Activated naive CD4-positive, alpha-beta T cell treated with anti-CD3 and anti-CD28 coated beads for 36 hours (primary cell): Measurements from ENCODE around the gene GTF3C4. TPM values are rescaled to one million over a fixed set of nuclear protein-coding genes. Genes with fewer than 3 reads are reported as not detected.

Experiments used
- CTCF ChIA-PET: fragments of 350-600 bp; sonication (Branson Sonifier 250); formaldehyde crosslinking; loops from one replicate; lab custom pipeline; 2021; ENCODE audit warnings: antibody characterized with exemption; lab: Charles Lee
- DNase-seq: peaks from one replicate; pipeline ENCODE4 v3.0.0-alpha.2; 2020
- H3K27ac Mint-ChIP-seq: one replicate; pipeline ENCODE4 v1.8.0; 2021; ENCODE audit warnings: mild to moderate bottlenecking, mixed read lengths
- H3K27me3 Mint-ChIP-seq: one replicate; pipeline ENCODE4 v1.8.0; 2021; ENCODE audit warnings: low read depth, mixed read lengths
- H3K36me3 Mint-ChIP-seq: one replicate; pipeline ENCODE4 v1.8.0; 2021; ENCODE audit warnings: low read depth, mixed read lengths
- H3K4me1 Mint-ChIP-seq: one replicate; pipeline ENCODE4 v1.8.0; 2021; ENCODE audit warnings: low read depth, mixed read lengths
- H3K4me3 Mint-ChIP-seq: one replicate; pipeline ENCODE4 v1.8.0; 2021; ENCODE audit warnings: mild to moderate bottlenecking, moderate library complexity, mixed read lengths
- H3K9me3 Mint-ChIP-seq: one replicate; pipeline ENCODE4 v1.8.0; 2021; ENCODE audit warnings: mixed read lengths
- intact Hi-C: fragments of 100-400 bp; cut with micrococcal nuclease; formaldehyde crosslinking; loops from one replicate; pipeline ENCODE4 v1.15.1; 2023
- total RNA-seq, 2 experiments: library from RNA; stranded (reverse); gene quantifications; one replicate each; pipeline ENCODE4 v1.2.3, GENCODE V29; 2021

GTF3C4 gene
- total RNA-seq, 2 experiments from 2014 or later = 8.2 to 9.4 TPM

- CTCF ChIA-PET = interaction anchor here (0.6 to 0.7 kb wide), 2 partner anchors 63 to 177 kb away, joined by 3 to 4 read pairs; no protein-coding TSS in a partner anchor
- peak; percentile 10 for DNase-seq
- Mint-ChIP-seq H3K4me1 (peaks cover 7% of the 10 kb centered on the region), H3K4me3 (no peak overlapping the region), H3K27ac (no peak overlapping the region), H3K9me3 (no peaks in the 10 kb centered on the region), H3K36me3 (peaks cover 37% of the 10 kb centered on the region), H3K27me3 (no peaks in the 10 kb centered on the region)
- intact Hi-C loops = no loop called here
These were observed 19.0 kb upstream of the GTF3C4 start for GRCh38 chr9:132651259-132651658.

DNA sequence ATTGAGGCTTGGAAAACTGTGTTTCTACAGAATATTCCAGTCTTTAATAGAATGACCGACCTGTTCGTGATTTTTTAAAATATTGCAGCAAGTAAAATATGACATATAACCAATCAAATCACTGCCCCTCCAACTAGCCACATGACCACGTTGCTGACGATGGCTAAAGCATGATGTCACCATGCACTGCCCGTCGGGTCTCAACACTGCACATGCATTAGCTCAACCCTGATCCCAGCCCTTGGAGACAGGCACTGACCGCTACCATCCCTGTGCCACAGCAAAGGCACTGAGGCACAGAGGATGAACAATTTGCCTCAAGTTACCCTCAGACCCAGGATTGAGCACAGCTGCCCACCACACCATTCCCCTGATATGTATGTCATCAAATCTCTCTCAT is 14.0 kb upstream of the GTF3C4 start:
- CTCF ChIA-PET = interaction anchor here (0.6 kb wide), 1 partner anchor 106 kb away, joined by 4 read pairs; no protein-coding TSS in a partner anchor
- H3K27ac Mint-ChIP-seq = no peak overlapping the region
- H3K9me3 Mint-ChIP-seq = no peaks in the 10 kb centered on the region
- no peaks in the 10 kb centered on the region for H3K4me1 Mint-ChIP-seq
- H3K4me3 Mint-ChIP-seq = no peak overlapping the region
- intact Hi-C loops = no loop called here
- peaks cover 28% of the 10 kb centered on the region for H3K36me3 Mint-ChIP-seq
- no peak for DNase-seq
- no peaks in the 10 kb centered on the region for H3K27me3 Mint-ChIP-seq

DNA sequence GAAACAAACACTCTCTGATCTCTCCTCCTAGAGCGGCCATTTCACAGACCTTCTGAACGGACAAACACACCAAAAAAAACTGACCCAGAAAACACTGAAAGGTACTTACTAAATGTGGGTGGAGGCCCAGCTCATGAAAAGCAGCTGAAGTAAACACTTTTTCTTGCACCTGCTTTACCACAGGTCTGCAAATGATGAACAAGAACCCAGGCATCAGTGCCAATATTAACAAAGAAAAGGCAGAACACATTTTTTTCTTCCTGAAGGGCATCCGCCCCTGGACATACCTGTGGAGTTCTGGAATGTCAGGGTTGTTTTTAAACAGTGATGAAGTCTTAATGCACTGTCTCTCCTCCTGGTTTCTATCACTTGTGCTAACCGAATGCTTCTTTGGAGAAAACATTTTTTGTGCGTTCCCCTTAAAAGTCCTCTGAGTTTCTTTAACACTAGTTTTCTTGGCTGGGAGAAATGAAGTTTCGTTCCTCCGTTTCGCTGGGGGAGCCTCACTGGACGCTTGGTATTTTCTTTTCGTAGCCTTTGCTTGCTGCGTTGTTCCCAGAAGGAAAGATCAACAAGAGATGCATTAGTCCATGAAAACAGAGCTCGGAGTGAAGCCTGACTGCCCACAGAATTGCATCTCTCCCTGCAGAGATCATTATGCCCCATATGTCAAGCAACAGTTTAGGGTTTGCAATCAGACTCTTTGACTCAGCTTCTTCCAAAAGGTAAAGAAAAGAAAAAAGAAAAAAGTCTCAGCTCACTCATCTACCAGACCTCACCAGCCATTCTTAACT is 7.9 kb upstream of the GTF3C4 start:
- H3K36me3 Mint-ChIP-seq = peaks cover 10% of the 10 kb centered on the region
- no peak overlapping the region for H3K27ac Mint-ChIP-seq
- no peaks in the 10 kb centered on the region for H3K9me3 Mint-ChIP-seq
- H3K4me1 Mint-ChIP-seq = peaks cover 4% of the 10 kb centered on the region
- H3K4me3 Mint-ChIP-seq = no peak overlapping the region
- CTCF ChIA-PET = no interaction called here
- DNase-seq = no peak
- intact Hi-C loops = no loop called here
- H3K27me3 Mint-ChIP-seq = no peaks in the 10 kb centered on the region

- H3K4me3 Mint-ChIP-seq = no peak overlapping the region
- CTCF ChIA-PET = no interaction called here
- peaks cover 12% of the 10 kb centered on the region for H3K4me1 Mint-ChIP-seq
- intact Hi-C loops = no loop called here
- H3K9me3 Mint-ChIP-seq = no peaks in the 10 kb centered on the region
- no peak overlapping the region for H3K27ac Mint-ChIP-seq
- peaks cover 10% of the 10 kb centered on the region for H3K36me3 Mint-ChIP-seq
- no peak for DNase-seq
- no peaks in the 10 kb centered on the region for H3K27me3 Mint-ChIP-seq
These were observed 7.1 kb upstream of the GTF3C4 start for GRCh38 chr9:132663117-132663516.

- CTCF ChIA-PET = no interaction called here
- H3K4me1 Mint-ChIP-seq = peaks cover 17% of the 10 kb centered on the region
- H3K27ac Mint-ChIP-seq = no peak overlapping the region
- no peak overlapping the region for H3K4me3 Mint-ChIP-seq
- H3K36me3 Mint-ChIP-seq = peaks cover 9% of the 10 kb centered on the region
- no peak for DNase-seq
- no peaks in the 10 kb centered on the region for H3K9me3 Mint-ChIP-seq
- no peaks in the 10 kb centered on the region for H3K27me3 Mint-ChIP-seq
- intact Hi-C loops = no loop called here
These were observed 6.4 kb upstream of the GTF3C4 start for GRCh38 chr9:132663851-132664250.

DNA sequence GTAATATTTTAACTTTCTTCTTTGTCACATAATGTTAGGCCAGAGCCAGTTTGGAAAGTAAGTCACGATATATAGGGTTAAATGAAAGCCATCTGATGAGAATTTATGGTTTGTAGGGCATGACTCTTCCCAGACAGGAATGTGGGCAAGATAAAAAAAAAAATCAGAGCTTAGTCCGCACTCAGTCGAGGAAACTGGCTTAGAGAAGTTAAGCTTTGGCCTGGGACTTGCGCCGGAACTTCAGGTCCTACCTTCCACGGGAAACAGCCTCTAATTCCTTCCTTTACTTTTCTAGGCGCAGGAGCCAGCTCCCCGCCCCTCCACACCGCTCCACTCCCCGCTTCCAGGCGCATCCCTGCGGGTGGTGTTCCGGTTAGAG is 956 bp upstream of the GTF3C4 start:
- peaks cover 8% of the 10 kb centered on the region for H3K36me3 Mint-ChIP-seq
- CTCF ChIA-PET = interaction anchor here (0.6 kb wide), 3 partner anchors 10 to 265 kb away, joined by 3 to 4 read pairs (median 3); no protein-coding TSS in a partner anchor
- H3K4me3 Mint-ChIP-seq = peak overlapping the region; percentile 89
- intact Hi-C loops = no loop called here
- H3K9me3 Mint-ChIP-seq = no peaks in the 10 kb centered on the region
- H3K27me3 Mint-ChIP-seq = no peaks in the 10 kb centered on the region
- H3K4me1 Mint-ChIP-seq = peaks cover 46% of the 10 kb centered on the region
- DNase-seq = peak; percentile 37
- H3K27ac Mint-ChIP-seq = peak overlapping the region; percentile 88

GRCh38 chr9:132669698-132670456 is 387 bp upstream of the GTF3C4 start, which contains the start of gene DDX31:
TSS of gene DDX31 (minus strand) at chr9:132669983. CDS start at chr9:132669934, 49 bp downstream.
- H3K4me1 Mint-ChIP-seq = peaks cover 47% of the 10 kb centered on the region
- peak; percentile 85 for DNase-seq
- H3K27ac Mint-ChIP-seq = peak within 1 kb of the TSS; percentile 88
- H3K36me3 Mint-ChIP-seq = peaks cover 8% of the 10 kb centered on the region
- H3K27me3 Mint-ChIP-seq = no peaks in the 10 kb centered on the region
- intact Hi-C loops = loop anchor here (1.0 to 5.0 kb wide), 5 partner anchors 99 to 593 kb away; partner anchors contain the start of genes AK8, MED27, SETX and SPACA9
- no peaks in the 10 kb centered on the region for H3K9me3 Mint-ChIP-seq
- H3K4me3 Mint-ChIP-seq = peak within 1 kb of the TSS; percentile 89
- CTCF ChIA-PET = interaction anchor here (0.6 kb wide), 3 partner anchors 10 to 265 kb away, joined by 3 to 4 read pairs (median 3); no protein-coding TSS in a partner anchor

DNA sequence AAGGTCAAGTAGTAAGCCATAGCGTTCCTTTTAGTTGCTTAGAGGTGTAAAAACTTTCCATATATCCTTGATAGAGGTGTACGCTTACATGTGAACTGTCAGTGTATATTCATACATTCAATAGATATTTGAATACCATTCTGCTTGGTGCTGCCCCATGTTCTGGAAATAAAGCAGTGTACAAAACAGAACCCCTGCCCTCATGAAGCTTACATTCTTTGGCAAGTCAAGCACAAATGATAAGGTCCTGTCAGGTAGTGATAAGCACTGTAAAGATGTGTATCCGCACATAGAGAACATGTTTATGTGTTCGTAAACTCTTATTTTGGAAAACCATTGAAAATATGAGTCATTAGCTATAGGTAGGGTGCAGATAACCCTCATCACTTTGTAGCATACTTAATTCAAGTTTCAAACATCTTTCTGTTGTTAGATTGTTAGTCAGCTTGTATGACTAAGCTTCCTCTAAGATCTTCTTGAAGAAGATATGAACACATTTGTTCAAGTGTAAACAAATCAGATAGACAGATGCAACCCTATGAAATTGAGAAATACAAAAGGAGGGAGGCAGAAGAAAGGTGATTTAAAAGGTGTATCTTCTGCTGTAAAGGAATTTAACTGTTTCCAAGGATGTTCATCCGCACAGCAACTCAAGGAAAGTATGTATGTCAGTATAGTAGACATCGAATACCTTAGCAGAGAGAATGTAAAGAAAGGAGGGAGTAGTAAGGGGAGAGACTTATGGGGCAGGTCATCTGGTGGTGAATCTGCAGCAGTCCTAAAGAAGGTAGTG is 1.6 kb downstream of the GTF3C4 start:
- CTCF ChIA-PET = no interaction called here
- H3K27ac Mint-ChIP-seq = peak overlapping the region; percentile 88

DNA sequence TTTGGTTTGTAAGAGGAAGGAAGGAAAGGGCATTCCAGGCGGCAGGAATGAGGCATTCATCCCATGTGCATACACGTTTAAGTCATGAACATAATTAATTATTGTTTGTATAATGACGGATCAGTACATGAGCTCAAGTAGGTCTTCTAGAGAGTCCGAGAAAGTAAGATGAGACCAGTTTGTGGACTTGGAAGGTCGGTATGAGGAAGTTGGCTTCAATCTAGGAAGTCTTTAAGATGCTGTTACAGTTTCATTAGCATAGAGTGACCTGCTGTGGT is 2.1 kb downstream of the GTF3C4 start:
- H3K36me3 Mint-ChIP-seq = peaks cover 10% of the 10 kb centered on the region
- H3K9me3 Mint-ChIP-seq = no peaks in the 10 kb centered on the region
- no peak for DNase-seq
- H3K4me1 Mint-ChIP-seq = peaks cover 50% of the 10 kb centered on the region
- CTCF ChIA-PET = no interaction called here
- peak overlapping the region; percentile 0 for H3K27ac Mint-ChIP-seq
- H3K27me3 Mint-ChIP-seq = no peaks in the 10 kb centered on the region
- H3K4me3 Mint-ChIP-seq = peak overlapping the region; percentile 89
- intact Hi-C loops = loop anchor here (5.0 kb wide), 3 partner anchors 265 to 595 kb away; partner anchors contain the start of genes MED27, SETX and TTF1

More for the DNA sequence above, 1.6 kb downstream of the GTF3C4 start:
- Mint-ChIP-seq H3K4me1 (peaks cover 51% of the 10 kb centered on the region), H3K36me3 (peaks cover 8% of the 10 kb centered on the region), H3K27me3 (no peaks in the 10 kb centered on the region), H3K4me3 (peak overlapping the region; percentile 89), H3K9me3 (no peaks in the 10 kb centered on the region)
- intact Hi-C loops = loop anchor here (2.0 to 5.0 kb wide), 4 partner anchors 97 to 595 kb away; partner anchors contain the start of genes MED27, SETX and TTF1
- DNase-seq = no peak

DNA sequence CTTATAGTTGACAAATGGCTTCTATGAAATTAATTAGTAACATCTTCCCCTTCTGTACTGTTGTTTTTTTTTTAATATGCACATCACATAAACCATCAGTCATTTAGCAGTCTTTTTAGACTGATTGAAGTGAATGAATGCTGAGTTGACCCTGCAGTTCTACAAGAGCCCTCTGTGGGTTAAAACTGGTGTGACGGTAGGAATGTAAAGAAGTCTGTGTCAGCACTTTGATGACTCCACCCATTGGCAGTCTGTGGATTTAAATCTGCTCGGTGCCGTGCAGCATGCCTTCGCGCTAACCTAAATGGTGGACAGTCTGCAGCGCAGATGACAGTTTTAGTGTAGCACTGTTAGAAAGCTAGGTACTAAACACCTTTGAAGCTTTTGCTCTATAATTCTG is 3.1 kb downstream of the GTF3C4 start:
- H3K9me3 Mint-ChIP-seq = no peaks in the 10 kb centered on the region
- H3K36me3 Mint-ChIP-seq = peaks cover 17% of the 10 kb centered on the region
- H3K4me1 Mint-ChIP-seq = peaks cover 40% of the 10 kb centered on the region
- intact Hi-C loops = loop anchor here (5.0 kb wide), 3 partner anchors 266 to 596 kb away; partner anchors contain the start of genes MED27, SETX and TTF1
- peak; percentile 10 for DNase-seq
- no peak overlapping the region for H3K4me3 Mint-ChIP-seq
- H3K27ac Mint-ChIP-seq = no peak overlapping the region
- no peaks in the 10 kb centered on the region for H3K27me3 Mint-ChIP-seq
- CTCF ChIA-PET = interaction anchor here (0.6 kb wide), 1 partner anchor 27 kb away, joined by 3 read pairs; no protein-coding TSS in a partner anchor

DNA sequence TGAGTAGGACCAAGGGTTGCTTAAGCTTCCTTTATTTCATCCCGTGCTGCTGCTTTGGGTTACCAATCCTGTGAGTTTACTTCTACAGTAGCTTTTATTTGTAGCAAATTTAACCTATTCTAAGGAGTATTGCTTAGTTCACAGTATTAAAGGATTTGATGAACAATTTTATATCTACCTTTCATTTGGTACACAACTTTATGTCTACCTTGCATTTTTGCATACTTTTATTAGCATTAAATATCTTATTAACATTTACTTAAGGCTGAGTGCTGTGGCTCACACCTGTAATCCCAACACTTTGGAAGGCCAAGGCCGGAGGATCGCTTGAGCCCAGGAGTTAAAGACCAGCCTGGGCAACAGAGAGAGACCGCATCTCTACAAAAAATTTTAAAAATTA is 4.2 kb downstream of the GTF3C4 start:
- Mint-ChIP-seq H3K4me3 (no peak overlapping the region), H3K36me3 (peaks cover 28% of the 10 kb centered on the region), H3K27ac (no peak overlapping the region)

More for the DNA sequence above, 4.2 kb downstream of the GTF3C4 start:
- DNase-seq = no peak
- intact Hi-C loops = loop anchor here (5.0 kb wide), 3 partner anchors 267 to 597 kb away; partner anchors contain the start of genes MED27, SETX and TTF1
- H3K27me3 Mint-ChIP-seq = no peaks in the 10 kb centered on the region
- CTCF ChIA-PET = no interaction called here
- peaks cover 44% of the 10 kb centered on the region for H3K4me1 Mint-ChIP-seq
- H3K9me3 Mint-ChIP-seq = no peaks in the 10 kb centered on the region
